Colonic mucosa (tissue), 4 donors: ENCODE measurements around the gene SMIM24. TPM values are rescaled to one million over a fixed set of nuclear protein-coding genes. Genes with fewer than 3 reads are reported as not detected.

ENCODE experiments used
- DNase-seq: peaks from one replicate; pipeline ENCODE4 v3.0.0-alpha.2; 2020
- H3K27ac ChIP-seq: fragments of 200-600 bp; one replicate; pipeline ENCODE4 v1.8.0; 2021
- H3K27me3 ChIP-seq: fragments of 200-600 bp; one replicate; pipeline ENCODE4 v1.8.0; 2021
- H3K36me3 ChIP-seq: fragments of 200-600 bp; one replicate; pipeline ENCODE4 v1.8.0; 2021
- H3K4me1 ChIP-seq: fragments of 200-600 bp; one replicate; pipeline ENCODE4 v1.8.0; 2021; ENCODE audit warnings: mild to moderate bottlenecking
- H3K4me3 ChIP-seq: fragments of 200-600 bp; one replicate; pipeline ENCODE4 v1.8.0; 2021
- H3K9ac ChIP-seq, 2 donors: one replicate each; pipeline ENCODE4 v1.7.0; 2013; ENCODE audit warnings: control low read depth in 2 of 2, low read depth in 2 of 2, low read length in 2 of 2
- H3K9me3 ChIP-seq: fragments of 200-600 bp; one replicate; pipeline ENCODE4 v1.8.0; 2021
- CTCF ChIP-seq: fragments of 200-600 bp; IDR thresholded peaks from one replicate; pipeline ENCODE4 v1.8.0; 2022; ENCODE audit warnings: antibody characterized with exemption, mild to moderate bottlenecking
- intact Hi-C: fragments of 100-400 bp; cut with DNase I; formaldehyde crosslinking; loops from one replicate; pipeline ENCODE4 v1.14.1; 2022
- total RNA-seq, 2 donors: library from RNA; stranded (reverse); fragmentation: NEBNext Ultra II Directional in 1 of 2; extraction: Animal tissue kit (Norgen Biotek cat#: 25700) in 1 of 2; gene quantifications; one replicate each; pipeline ENCODE4 v1.2.1, GENCODE V29; 2021
- donor health status: healthy.
- donor health status: DM: no; HTN: no; CAD: no.
- donor health status: DM: no; HTN: no; CAD: no.

The SMIM24 gene
- total RNA-seq, 2 donors from 2014 or later, result 16.1 to 59.0 TPM

DNA sequence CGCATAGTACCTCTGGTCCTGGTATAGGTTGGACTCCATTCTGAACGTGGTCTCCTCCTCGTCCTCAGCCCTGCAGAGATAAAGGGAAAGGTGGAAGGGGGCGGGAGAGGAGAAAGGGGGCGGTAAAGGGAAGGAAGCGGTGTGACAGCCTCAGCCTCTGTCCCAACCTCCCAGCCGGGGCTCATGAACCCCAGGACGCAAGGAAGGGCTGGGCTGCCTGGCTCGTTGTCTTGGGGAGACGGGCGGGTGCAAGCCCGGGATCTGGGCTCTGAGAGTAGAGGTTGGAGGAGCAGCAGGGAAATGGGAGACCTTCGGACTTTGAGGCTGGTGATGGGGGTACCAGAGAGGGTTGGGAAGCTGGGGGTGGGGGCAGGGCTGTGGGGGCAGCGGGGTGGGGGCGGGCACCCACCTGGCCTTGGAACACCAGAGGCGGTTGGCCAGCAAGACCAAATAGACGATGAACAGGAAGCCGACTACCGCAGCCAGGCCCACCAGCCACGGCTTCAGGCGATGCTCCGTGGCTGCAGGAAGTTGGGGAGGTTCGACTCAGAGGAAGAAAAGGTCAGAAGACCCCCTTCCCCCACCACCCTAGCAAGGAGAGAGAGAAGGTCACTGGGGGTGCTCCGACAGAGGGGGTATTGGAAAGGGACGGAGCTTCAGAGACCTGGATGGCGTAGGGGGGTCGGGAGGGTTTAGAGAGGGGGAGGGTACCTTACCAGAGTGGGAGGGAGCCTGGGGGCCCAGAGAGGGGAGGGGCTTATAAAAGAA, 1.7 kb downstream of the SMIM24 start:
- Histone ChIP-seq H3K9me3 (no peaks in the 10 kb centered on the region), H3K36me3 (no peaks in the 10 kb centered on the region), H3K4me3 (no peak overlapping the region), H3K27me3 (no peaks in the 10 kb centered on the region), H3K4me1 (peaks cover 3% of the 10 kb centered on the region), H3K27ac (no peak overlapping the region), H3K9ac (no peak overlapping the region)
- intact Hi-C loops, result no loop called here
- no peak for TF ChIP-seq CTCF
- DNase-seq, result no peak

- intact Hi-C loops, result no loop called here
- H3K4me3 ChIP-seq, result no peak overlapping the region
- H3K36me3 ChIP-seq, result no peaks in the 10 kb centered on the region
- H3K27me3 ChIP-seq, result no peaks in the 10 kb centered on the region
- H3K4me1 ChIP-seq, result peaks cover 3% of the 10 kb centered on the region
- TF ChIP-seq CTCF, result no peak
- no peaks in the 10 kb centered on the region for H3K9me3 ChIP-seq
- H3K9ac ChIP-seq, result no peak overlapping the region
- no peak for DNase-seq
- no peak overlapping the region for H3K27ac ChIP-seq
These were observed 2.4 kb downstream of the SMIM24 start for GRCh38 chr19:3477951-3478350.

GRCh38 chr19:3477506-3477905, 2.8 kb downstream of the SMIM24 start:
- Histone ChIP-seq H3K9ac (no peak overlapping the region), H3K36me3 (no peaks in the 10 kb centered on the region), H3K27me3 (no peaks in the 10 kb centered on the region), H3K9me3 (no peaks in the 10 kb centered on the region), H3K4me1 (peaks cover 3% of the 10 kb centered on the region), H3K27ac (no peak overlapping the region), H3K4me3 (no peak overlapping the region)
- TF ChIP-seq CTCF, result no peak
- no peak for DNase-seq
- intact Hi-C loops, result no loop called here

- intact Hi-C loops, result no loop called here
These were observed 3.5 kb downstream of the SMIM24 start for GRCh38 chr19:3476830-3477229.

DNA sequence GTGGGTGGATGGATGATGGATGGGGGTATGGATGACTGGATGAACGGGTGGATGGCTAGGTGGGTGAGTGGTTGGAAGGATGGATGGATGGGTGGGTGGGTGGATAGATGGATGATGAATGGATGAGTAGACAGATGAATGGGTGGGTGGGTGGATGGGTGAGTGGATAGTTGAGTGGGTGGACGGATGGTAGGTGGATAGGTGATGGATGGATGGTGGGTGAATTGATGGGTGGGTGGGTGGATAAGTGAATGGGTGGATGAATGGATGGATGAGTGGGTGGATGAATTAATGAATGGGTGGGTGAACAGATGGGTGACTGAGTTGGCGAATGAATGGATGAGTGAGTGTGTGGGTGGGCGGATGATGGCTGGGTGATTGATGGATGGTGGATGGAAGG, 4.9 kb downstream of the SMIM24 start:
- H3K27me3 ChIP-seq, result no peaks in the 10 kb centered on the region
- intact Hi-C loops, result loop anchor here (2.0 kb wide), 1 partner anchor 151 kb away; no protein-coding TSS in a partner anchor
- H3K9me3 ChIP-seq, result no peaks in the 10 kb centered on the region
- no peaks in the 10 kb centered on the region for H3K4me1 ChIP-seq
- no peak for TF ChIP-seq CTCF
- H3K9ac ChIP-seq, result no peak overlapping the region
- no peaks in the 10 kb centered on the region for H3K36me3 ChIP-seq
- no peak for DNase-seq
- H3K27ac ChIP-seq, result no peak overlapping the region
- no peak overlapping the region for H3K4me3 ChIP-seq

More at GRCh38 chr19:3476830-3477229, 3.5 kb downstream of the SMIM24 start:
- no peaks in the 10 kb centered on the region for H3K36me3 ChIP-seq
- no peak for DNase-seq
- no peaks in the 10 kb centered on the region for H3K9me3 ChIP-seq
- no peak overlapping the region for H3K27ac ChIP-seq
- H3K4me3 ChIP-seq, result no peak overlapping the region
- H3K9ac ChIP-seq, result no peak overlapping the region
- peaks cover 3% of the 10 kb centered on the region for H3K4me1 ChIP-seq
- TF ChIP-seq CTCF, result no peak
- no peaks in the 10 kb centered on the region for H3K27me3 ChIP-seq
